GM23338 (cell line): ENCODE measurements around the gene DIAPH1. TPM values are rescaled to one million over a fixed set of nuclear protein-coding genes. Genes with fewer than 3 reads are reported as not detected.
A peak's percentile ranks its signal among the peaks of the same experiment; 100 is the strongest.

ENCODE experiments used
- ATAC-seq: fragments of 200-7000 bp; cut with Tn5 transposase; 3 replicates; pipeline ENCODE4 v1.9.1; 2020
- DNase-seq: peaks from one replicate; pipeline ENCODE4 v3.0.0-alpha.2; 2015; ENCODE audit warnings: low spot score
- H2AFZ ChIP-seq: fragments of 200-600 bp; sonication (generic); 2 replicates; pipeline ENCODE4 v1.8.0; 2016; ENCODE audit warnings: antibody characterized with exemption, mild to moderate bottlenecking, moderate library complexity
- H3F3A ChIP-seq: fragments of 200-600 bp; sonication (generic); replicated peaks from 2 replicates; pipeline ENCODE4 v1.8.0; 2017; ENCODE audit warnings: antibody characterized with exemption, mixed run types, low read depth
- H3K27ac ChIP-seq: fragments of 200-600 bp; sonication (generic); 2 replicates; pipeline ENCODE4 v1.6.1; 2016; ENCODE audit warnings: low read depth
- H3K27me3 ChIP-seq: fragments of 200-600 bp; sonication (generic); 2 replicates; pipeline ENCODE4 v1.8.0; 2016; ENCODE audit warnings: mild to moderate bottlenecking, mixed run types, moderate library complexity; ENCODE audit not compliant: insufficient read depth
- H3K36me3 ChIP-seq: fragments of 200-600 bp; sonication (generic); 2 replicates; pipeline ENCODE4 v1.8.0; 2016; ENCODE audit warnings: mild to moderate bottlenecking; ENCODE audit not compliant: insufficient read depth
- H3K4me1 ChIP-seq: fragments of 200-600 bp; sonication (generic); 2 replicates; pipeline ENCODE4 v1.8.0; 2016; ENCODE audit warnings: mild to moderate bottlenecking, moderate library complexity; ENCODE audit not compliant: insufficient read depth
- H3K4me2 ChIP-seq: fragments of 200-600 bp; sonication (generic); 2 replicates; pipeline ENCODE4 v1.7.1; 2017; ENCODE audit warnings: mixed run types
- H3K4me3 ChIP-seq: fragments of 200-600 bp; sonication (generic); 2 replicates; pipeline ENCODE4 v1.6.1; 2016; ENCODE audit warnings: mixed run types
- H3K79me2 ChIP-seq: fragments of 200-600 bp; sonication (generic); replicated peaks from 2 replicates; pipeline ENCODE4 v1.8.0; 2017; ENCODE audit warnings: mild to moderate bottlenecking; ENCODE audit not compliant: insufficient read depth
- H3K9me2 ChIP-seq: fragments of 200-600 bp; sonication (generic); 2 replicates; pipeline ENCODE4 v1.8.0; 2017; ENCODE audit not compliant: insufficient read depth
- H4K20me1 ChIP-seq: fragments of 200-600 bp; sonication (generic); replicated peaks from 2 replicates; pipeline ENCODE4 v1.8.0; 2017; ENCODE audit warnings: mild to moderate bottlenecking; ENCODE audit not compliant: insufficient read depth
- H3K27ac Mint-ChIP-seq: 2 replicates; pipeline ENCODE4 v1.8.0; 2020; ENCODE audit warnings: inconsistent platforms, mild to moderate bottlenecking, moderate library complexity, mixed read lengths
- H3K27me3 Mint-ChIP-seq: 3 replicates; pipeline ENCODE4 v1.8.0; 2022; ENCODE audit warnings: low read depth, mild to moderate bottlenecking, moderate library complexity, mixed read lengths, inconsistent platforms; ENCODE audit not compliant: insufficient read depth, poor library complexity
- H3K36me3 Mint-ChIP-seq: 3 replicates; pipeline ENCODE4 v1.8.0; 2021; ENCODE audit warnings: low read depth, mild to moderate bottlenecking, inconsistent platforms, moderate library complexity, mixed read lengths
- H3K4me1 Mint-ChIP-seq: 3 replicates; pipeline ENCODE4 v1.8.0; 2020; ENCODE audit warnings: mild to moderate bottlenecking, inconsistent platforms, mixed read lengths
- H3K4me3 Mint-ChIP-seq: 3 replicates; pipeline ENCODE4 v1.8.0; 2021; ENCODE audit warnings: moderate library complexity, mild to moderate bottlenecking, inconsistent platforms, mixed read lengths
- H3K9me3 Mint-ChIP-seq: 3 replicates; pipeline ENCODE4 v1.8.0; 2020; ENCODE audit warnings: moderate library complexity, mild to moderate bottlenecking, inconsistent platforms, mixed read lengths
- NANOG ChIP-seq: IDR thresholded peaks from 2 replicates; pipeline ENCODE4 v1.6.1; 2016; ENCODE audit warnings: antibody characterized with exemption, borderline replicate concordance
- STAT1 ChIP-seq: IDR thresholded peaks from one replicate; pipeline ENCODE4 v1.6.1; 2016; ENCODE audit warnings: antibody characterized with exemption; ENCODE audit not compliant: unreplicated experiment
- ZNF462 ChIP-seq: fragments of 250-450 bp; sonication (Bioruptor Pico); IDR thresholded peaks from 2 replicates; pipeline ENCODE4 v1.5.0; 2020; ENCODE audit warnings: mild to moderate bottlenecking, moderate library complexity
- polyA plus RNA-seq: library from polyadenylated mRNA; unstranded; fragments of >200 nt; fragmentation: Nextera tagmentation; extraction: Ambion mirVana; gene quantifications from 2 replicates; pipeline ENCODE4 v1.2.1, GENCODE V29; 2016
- total RNA-seq: library from RNA; depleted of rRNA; stranded (reverse); fragments of >200 nt; shearing (Covaris generic); gene quantifications from 2 replicates; pipeline ENCODE4 v1.2.3, GENCODE V29; 2014
- TF ChIP-seq, protein P1 (sequence below): IDR thresholded peaks from one replicate; pipeline ENCODE4 v1.6.1; 2018; ENCODE audit warnings: antibody characterized with exemption; ENCODE audit not compliant: unreplicated experiment

DIAPH1 gene
- total and polyA plus RNA-seq, 2 experiments from 2014 or later: 42.9 to 104 TPM

GRCh38 chr5:141637767-141638419, 19.1 kb upstream of the DIAPH1 start (continued):
- no peak for TF ChIP-seq ZNF462 (CRISPR knock-in tag)

DNA sequence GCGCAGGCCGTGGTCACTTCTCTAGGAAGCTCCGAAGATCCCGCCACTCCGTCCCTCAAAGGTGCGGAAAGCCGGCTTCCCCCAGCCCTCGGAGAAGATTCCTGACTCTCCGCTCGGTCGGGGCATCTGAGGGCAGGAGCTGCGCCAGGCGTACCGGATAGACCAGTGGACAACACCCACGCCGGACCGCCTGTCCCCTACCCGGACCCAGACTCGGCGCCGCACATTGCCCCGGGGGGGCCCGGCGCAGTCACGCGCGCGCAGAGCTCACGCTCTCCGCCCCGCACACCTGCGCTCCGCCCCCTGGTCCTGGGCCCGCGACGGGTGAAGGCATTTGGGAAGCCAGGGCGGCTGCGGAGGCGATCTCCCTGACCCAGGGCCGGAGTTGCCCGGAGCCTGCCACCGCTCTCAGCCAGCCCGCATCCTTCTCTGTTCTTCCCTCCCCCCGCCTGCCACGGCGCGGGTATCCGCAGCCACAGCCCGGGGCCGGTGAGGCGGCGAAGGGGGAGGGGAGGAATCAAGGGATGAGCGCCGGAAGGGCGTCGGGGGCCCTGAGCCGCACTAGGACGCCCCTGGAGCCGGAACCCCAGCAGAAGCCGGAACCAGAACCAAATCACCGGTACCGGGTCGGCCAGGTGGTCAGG, 18.4 kb upstream of the DIAPH1 start:
- Histone ChIP-seq H3K79me2 (peaks cover 44% of the 10 kb centered on the region), H3K36me3 (0 out of 2 replicates have a peak, but pooled peaks cover 4% of the 10 kb centered on the region), H3K27me3 (peaks cover 3% of the 10 kb centered on the region; the same call in 1 of the 2 replicates), H3K4me1 (peaks cover 20% of the 10 kb centered on the region), H3K27ac (no peak overlapping the region), H3K4me3 (peak overlapping the region; percentile 99), H3K4me2 (peak overlapping the region; percentile 95), H4K20me1 (peaks cover 27% of the 10 kb centered on the region), H2AFZ (peak overlapping the region; percentile 92), H3K9me2 (no peaks in the 10 kb centered on the region), H3F3A (0 out of 2 replicates have a peak, but pooled peaks cover 14% of the 10 kb centered on the region)
- Mint-ChIP-seq H3K27ac (no peak overlapping the region), H3K36me3 (peaks cover 38% of the 10 kb centered on the region), H3K9me3 (no peaks in the 10 kb centered on the region), H3K4me1 (peaks cover 34% of the 10 kb centered on the region), H3K4me3 (peak overlapping the region; percentile 91), H3K27me3 (peaks cover 8% of the 10 kb centered on the region)
- ATAC-seq (peak; percentile 29), DNase-seq (peak; percentile 60)
- TF ChIP-seq STAT1 (no peak), NANOG (no peak)
- TF ChIP-seq, protein P1, sequence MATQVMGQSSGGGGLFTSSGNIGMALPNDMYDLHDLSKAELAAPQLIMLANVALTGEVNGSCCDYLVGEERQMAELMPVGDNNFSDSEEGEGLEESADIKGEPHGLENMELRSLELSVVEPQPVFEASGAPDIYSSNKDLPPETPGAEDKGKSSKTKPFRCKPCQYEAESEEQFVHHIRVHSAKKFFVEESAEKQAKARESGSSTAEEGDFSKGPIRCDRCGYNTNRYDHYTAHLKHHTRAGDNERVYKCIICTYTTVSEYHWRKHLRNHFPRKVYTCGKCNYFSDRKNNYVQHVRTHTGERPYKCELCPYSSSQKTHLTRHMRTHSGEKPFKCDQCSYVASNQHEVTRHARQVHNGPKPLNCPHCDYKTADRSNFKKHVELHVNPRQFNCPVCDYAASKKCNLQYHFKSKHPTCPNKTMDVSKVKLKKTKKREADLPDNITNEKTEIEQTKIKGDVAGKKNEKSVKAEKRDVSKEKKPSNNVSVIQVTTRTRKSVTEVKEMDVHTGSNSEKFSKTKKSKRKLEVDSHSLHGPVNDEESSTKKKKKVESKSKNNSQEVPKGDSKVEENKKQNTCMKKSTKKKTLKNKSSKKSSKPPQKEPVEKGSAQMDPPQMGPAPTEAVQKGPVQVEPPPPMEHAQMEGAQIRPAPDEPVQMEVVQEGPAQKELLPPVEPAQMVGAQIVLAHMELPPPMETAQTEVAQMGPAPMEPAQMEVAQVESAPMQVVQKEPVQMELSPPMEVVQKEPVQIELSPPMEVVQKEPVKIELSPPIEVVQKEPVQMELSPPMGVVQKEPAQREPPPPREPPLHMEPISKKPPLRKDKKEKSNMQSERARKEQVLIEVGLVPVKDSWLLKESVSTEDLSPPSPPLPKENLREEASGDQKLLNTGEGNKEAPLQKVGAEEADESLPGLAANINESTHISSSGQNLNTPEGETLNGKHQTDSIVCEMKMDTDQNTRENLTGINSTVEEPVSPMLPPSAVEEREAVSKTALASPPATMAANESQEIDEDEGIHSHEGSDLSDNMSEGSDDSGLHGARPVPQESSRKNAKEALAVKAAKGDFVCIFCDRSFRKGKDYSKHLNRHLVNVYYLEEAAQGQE: no peak
